ENCODE measurements around the gene C6orf89. TPM values are rescaled to one million over a fixed set of nuclear protein-coding genes. Genes with fewer than 3 reads are reported as not detected.

C6orf89 gene
- total RNA-seq, 1 donor = 58.2 TPM

DNA sequence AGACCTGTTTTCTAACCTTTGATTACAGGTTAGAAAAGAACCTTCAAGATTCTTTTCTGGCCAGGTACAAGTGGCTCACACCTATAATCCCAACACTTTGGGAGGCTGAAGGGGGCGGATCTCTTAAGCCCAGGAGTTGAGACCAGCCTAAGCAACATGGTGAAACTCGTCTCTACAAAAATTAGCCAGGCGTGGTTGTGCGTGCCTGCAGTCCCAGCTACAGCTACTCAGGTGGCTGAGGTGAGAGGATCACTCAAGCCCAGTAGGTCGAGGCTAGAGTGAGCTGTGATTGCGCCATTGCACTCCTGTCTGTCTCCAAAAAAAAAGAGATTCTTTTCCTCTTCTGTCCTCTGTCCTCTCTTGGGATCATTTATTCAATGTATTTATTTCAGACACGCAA, 25.6 kb upstream of the C6orf89 start:
- H3K4me3 ChIP-seq (ENCODE audit: low read depth, low read length) = no peak overlapping the region
- DNase-seq (ENCODE audit: low read depth) = no peak
- TF ChIP-seq, protein P1, sequence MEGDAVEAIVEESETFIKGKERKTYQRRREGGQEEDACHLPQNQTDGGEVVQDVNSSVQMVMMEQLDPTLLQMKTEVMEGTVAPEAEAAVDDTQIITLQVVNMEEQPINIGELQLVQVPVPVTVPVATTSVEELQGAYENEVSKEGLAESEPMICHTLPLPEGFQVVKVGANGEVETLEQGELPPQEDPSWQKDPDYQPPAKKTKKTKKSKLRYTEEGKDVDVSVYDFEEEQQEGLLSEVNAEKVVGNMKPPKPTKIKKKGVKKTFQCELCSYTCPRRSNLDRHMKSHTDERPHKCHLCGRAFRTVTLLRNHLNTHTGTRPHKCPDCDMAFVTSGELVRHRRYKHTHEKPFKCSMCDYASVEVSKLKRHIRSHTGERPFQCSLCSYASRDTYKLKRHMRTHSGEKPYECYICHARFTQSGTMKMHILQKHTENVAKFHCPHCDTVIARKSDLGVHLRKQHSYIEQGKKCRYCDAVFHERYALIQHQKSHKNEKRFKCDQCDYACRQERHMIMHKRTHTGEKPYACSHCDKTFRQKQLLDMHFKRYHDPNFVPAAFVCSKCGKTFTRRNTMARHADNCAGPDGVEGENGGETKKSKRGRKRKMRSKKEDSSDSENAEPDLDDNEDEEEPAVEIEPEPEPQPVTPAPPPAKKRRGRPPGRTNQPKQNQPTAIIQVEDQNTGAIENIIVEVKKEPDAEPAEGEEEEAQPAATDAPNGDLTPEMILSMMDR (IDR thresholded peaks at IDR 0.05; ENCODE audit: insufficient read depth, low read length) = no peak

DNA sequence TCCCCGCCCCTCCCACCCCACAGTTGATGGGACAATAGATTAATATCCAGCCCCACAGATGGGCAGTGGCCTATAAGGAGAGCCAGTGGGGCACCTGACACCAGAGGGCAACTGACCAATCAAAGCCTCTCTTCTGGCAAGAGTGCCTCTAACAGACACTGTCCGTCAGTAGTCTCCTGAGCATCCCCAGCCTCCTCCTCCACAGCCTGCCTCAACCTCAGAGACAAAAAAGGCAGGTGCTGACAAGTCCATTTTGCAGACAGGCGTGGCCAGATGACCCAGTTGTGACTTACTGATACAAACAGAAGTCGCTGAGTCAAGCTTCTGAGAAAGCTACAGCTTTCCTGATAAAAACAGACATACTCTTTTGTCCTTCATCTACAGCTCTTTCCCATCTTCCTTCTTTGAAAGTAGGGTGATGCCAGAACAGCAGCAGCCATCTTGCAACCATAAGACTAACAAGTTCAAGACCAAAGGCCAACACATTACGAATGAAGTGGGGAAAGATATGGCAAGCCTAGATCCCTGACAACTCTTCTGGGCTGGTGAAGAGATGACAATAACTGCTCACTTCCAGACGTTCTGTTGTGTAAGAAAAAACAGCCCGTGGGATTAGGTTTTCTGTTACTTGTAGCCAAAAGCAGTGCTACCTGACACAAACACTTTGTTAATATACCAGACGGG, 23.4 kb upstream of the C6orf89 start:
- no peak for DNase-seq (ENCODE audit: low read depth)
- no peak overlapping the region for H3K4me3 ChIP-seq (ENCODE audit: low read depth, low read length)
- TF ChIP-seq, protein P1 (IDR thresholded peaks at IDR 0.05; ENCODE audit: insufficient read depth, low read length) = no peak

DNA sequence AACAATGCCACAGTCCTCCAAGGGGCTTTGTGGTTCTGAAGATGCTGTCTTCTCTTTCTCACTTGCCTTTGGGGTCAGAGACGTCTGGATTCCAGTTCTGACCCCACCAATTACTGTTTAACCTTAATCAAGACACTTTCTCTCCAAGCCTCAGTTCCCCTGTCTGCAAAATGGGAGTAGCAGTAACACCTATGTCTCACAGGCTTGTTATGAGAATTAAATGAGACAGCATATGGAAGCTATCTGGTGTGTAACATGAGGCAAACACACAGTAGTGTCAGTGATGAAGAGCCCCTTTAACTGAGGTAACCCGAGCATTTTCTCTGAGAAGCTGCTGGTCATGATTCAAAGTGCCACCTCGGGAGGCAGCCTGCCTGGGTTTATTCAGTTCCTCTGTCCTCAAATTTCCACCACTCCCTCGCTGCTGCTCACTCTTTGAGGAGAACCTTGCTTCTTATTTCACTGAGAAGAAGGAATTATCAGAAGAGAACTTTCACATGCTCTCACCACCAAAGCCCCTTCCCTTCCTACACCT, 22.8 kb upstream of the C6orf89 start:
- DNase-seq (ENCODE audit: low read depth) = no peak
- TF ChIP-seq, protein P1 (IDR thresholded peaks at IDR 0.05; ENCODE audit: insufficient read depth, low read length) = no peak
- H3K4me3 ChIP-seq (ENCODE audit: low read depth, low read length) = no peak overlapping the region

DNA sequence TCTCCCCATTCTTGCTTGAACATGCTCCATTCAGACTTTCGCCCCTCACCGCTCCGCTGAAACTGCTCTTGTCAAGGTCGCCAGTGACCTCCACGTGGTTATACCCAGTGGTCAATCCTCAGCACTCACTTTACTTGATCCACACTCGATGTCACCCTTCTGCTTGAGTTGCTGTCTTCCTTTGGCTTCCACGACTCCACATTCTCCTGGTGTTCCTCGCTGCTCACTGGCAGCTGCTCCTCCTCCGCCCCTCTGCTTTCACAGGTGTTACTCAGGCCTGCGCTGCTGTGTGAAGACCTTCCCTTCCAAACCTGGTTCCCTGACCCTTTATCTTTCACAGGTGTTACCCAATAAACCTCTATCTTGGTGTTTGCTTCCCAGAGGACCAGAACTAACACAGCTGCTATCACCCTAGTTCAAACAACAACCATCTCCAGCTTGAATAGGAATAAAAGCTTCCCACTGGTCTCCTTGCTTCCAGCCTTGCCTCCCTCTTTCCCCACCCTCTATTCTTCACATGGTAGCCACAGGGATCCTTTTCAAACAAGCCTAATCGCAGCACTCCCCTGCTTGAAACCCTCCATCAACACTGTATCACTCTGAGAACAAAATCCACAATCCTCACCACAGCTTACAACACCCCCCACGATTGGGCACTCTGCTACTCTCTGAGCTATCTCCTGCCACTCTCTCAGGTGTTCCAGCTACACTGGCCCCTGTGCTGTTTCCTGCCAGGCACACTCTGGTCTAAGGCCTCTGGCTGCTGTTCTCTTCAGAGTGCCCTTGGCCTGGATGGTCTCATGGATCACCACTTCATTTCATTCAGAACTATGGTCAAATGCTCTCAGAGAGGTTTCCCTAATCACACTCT, 21.8 kb upstream of the C6orf89 start:
- TF ChIP-seq, protein P1 (IDR thresholded peaks at IDR 0.05; ENCODE audit: insufficient read depth, low read length) = no peak
- DNase-seq (ENCODE audit: low read depth) = no peak
- no peak overlapping the region for H3K4me3 ChIP-seq (ENCODE audit: low read depth, low read length)

GRCh38 chr6:36865835-36866234, 19.9 kb upstream of the C6orf89 start:
- TF ChIP-seq, protein P1 (IDR thresholded peaks at IDR 0.05; ENCODE audit: insufficient read depth, low read length) = no peak
- DNase-seq (ENCODE audit: low read depth) = no peak
- no peak overlapping the region for H3K4me3 ChIP-seq (ENCODE audit: low read depth, low read length)

- no peak for DNase-seq (ENCODE audit: low read depth)
- no peak overlapping the region for H3K4me3 ChIP-seq (ENCODE audit: low read depth, low read length)
Observed at GRCh38 chr6:36867471-36868224, 18.1 kb upstream of the C6orf89 start.

More at GRCh38 chr6:36867471-36868224, 18.1 kb upstream of the C6orf89 start:
- TF ChIP-seq, protein P1 (IDR thresholded peaks at IDR 0.05; ENCODE audit: insufficient read depth, low read length) = no peak

All from fibroblast of the aortic adventitia (primary cell).